T-cell (primary cell): Measurements from ENCODE around the gene ELOVL7. TPM values are rescaled to one million over a fixed set of nuclear protein-coding genes. Genes with fewer than 3 reads are reported as not detected.

ENCODE experiments used
- ATAC-seq, 4 experiments: fragments of 200-7000 bp in 3 of 4; fragments of 150-1000 bp in 1 of 4; cut with Tn5 transposase; replicated peaks in 1 of 4; 1 replicate in 3 of 4; 2 replicates in 1 of 4; pipeline ENCODE4 v1.10.0; 2021; ENCODE audit warnings: moderate library complexity in 3 of 4, mild to moderate bottlenecking in 2 of 4, moderate number of reproducible peaks in 1 of 4
- CTCF ChIA-PET, 2 donors: fragments of 300-600 bp; sonication (Branson Sonifier 250); formaldehyde crosslinking; loops; one replicate each; lab custom pipeline; 2022; ENCODE audit warnings: antibody characterized with exemption in 2 of 2; lab: Charles Lee
- POLR2A ChIA-PET, 2 donors: fragments of 300-600 bp; sonication (Branson Sonifier 250); formaldehyde crosslinking; loops; one replicate each; lab custom pipeline; 2022; ENCODE audit warnings: antibody characterized with exemption in 2 of 2; lab: Charles Lee
- DNase-seq, 35 experiments: peaks; one replicate each; pipeline versions ENCODE4 v3.0.0 to v3.0.0-alpha.2; 2013 to 2023
- H3K27ac ChIP-seq: one replicate; pipeline ENCODE4 v1.5.1; 2013; ENCODE audit warnings: low read length
- H3K27me3 ChIP-seq, 2 experiments: replicated peaks in 1 of 2; 1 replicate in 1 of 2; 2 replicates in 1 of 2; pipeline versions ENCODE4 v1.6.1 to v1.7.0; 2013; ENCODE audit warnings: low read length in 1 of 2, mixed read lengths in 1 of 2; ENCODE audit not compliant: control insufficient read depth in 2 of 2, insufficient read depth in 2 of 2; ENCODE audit errors: extremely low read depth in 1 of 2
- H3K36me3 ChIP-seq, 2 donors: 1 replicate in 1 of 2; 2 replicates in 1 of 2; pipeline versions ENCODE4 v1.6.1 to v1.7.0; 2013; ENCODE audit warnings: low read length in 1 of 2; ENCODE audit not compliant: control insufficient read depth in 2 of 2, insufficient read depth in 1 of 2; ENCODE audit errors: extremely low read depth in 1 of 2
- H3K4me1 ChIP-seq, 2 experiments: 1 replicate in 1 of 2; 2 replicates in 1 of 2; pipeline versions ENCODE4 v1.6.1 to v1.7.0; 2013; ENCODE audit warnings: low read length in 2 of 2, mixed read lengths in 1 of 2; ENCODE audit not compliant: insufficient read depth in 2 of 2, control insufficient read depth in 1 of 2; ENCODE audit errors: extremely low read depth in 1 of 2
- H3K4me3 ChIP-seq, 2 donors: 1 replicate in 1 of 2; 2 replicates in 1 of 2; pipeline versions ENCODE4 v1.5.1 to v1.7.0; 2013; ENCODE audit warnings: mild to moderate bottlenecking in 2 of 2, low read length in 1 of 2, moderate library complexity in 1 of 2; ENCODE audit not compliant: control insufficient read depth in 1 of 2; ENCODE audit errors: extremely low read depth in 1 of 2
- H3K9me3 ChIP-seq: 2 replicates; pipeline ENCODE4 v1.7.0; 2013
- H3K27ac Mint-ChIP-seq, 2 donors: one replicate each; pipeline ENCODE4 v1.8.0; 2020 to 2021; ENCODE audit warnings: mild to moderate bottlenecking in 2 of 2, mixed read lengths in 2 of 2
- H3K27me3 Mint-ChIP-seq, 2 donors: one replicate each; pipeline ENCODE4 v1.8.0; 2021 to 2022; ENCODE audit warnings: mixed read lengths in 2 of 2
- H3K36me3 Mint-ChIP-seq: one replicate; pipeline ENCODE4 v1.8.0; 2021; ENCODE audit warnings: mixed read lengths
- H3K4me1 Mint-ChIP-seq, 3 donors: one replicate each; pipeline ENCODE4 v1.8.0; 2020 to 2022; ENCODE audit warnings: mixed read lengths in 3 of 3, mild to moderate bottlenecking in 1 of 3
- H3K4me3 Mint-ChIP-seq, 3 donors: one replicate each; pipeline ENCODE4 v1.8.0; 2020 to 2022; ENCODE audit warnings: mild to moderate bottlenecking in 3 of 3, mixed read lengths in 3 of 3, moderate library complexity in 3 of 3
- H3K9me3 Mint-ChIP-seq, 3 donors: one replicate each; pipeline ENCODE4 v1.8.0; 2020 to 2022; ENCODE audit warnings: mixed read lengths in 3 of 3
- WGBS: methylation state at CpG from one replicate; pipeline ENCODE4 v1.1.5; 2013; ENCODE audit warnings: missing lambda C conversion rate; ENCODE audit not compliant: insufficient coverage; 5-methylcytosine and 5-hydroxymethylcytosine counted together
- total RNA-seq, 35 experiments: library from RNA in 6 of 35; stranded (reverse) in 6 of 35; fragments of 120-200 nt in 1 of 35; gene quantifications; one replicate each; pipeline versions ENCODE4 v1.2.1 to v1.2.4 and lab custom pipeline; 2013 to 2026

Gene ELOVL7
- total RNA-seq, 5 donors from 2014 or later (not counting 1 experiment from before 2014, with no cell fraction given), result 0.13 to 0.70 (median 0.29) TPM

DNA sequence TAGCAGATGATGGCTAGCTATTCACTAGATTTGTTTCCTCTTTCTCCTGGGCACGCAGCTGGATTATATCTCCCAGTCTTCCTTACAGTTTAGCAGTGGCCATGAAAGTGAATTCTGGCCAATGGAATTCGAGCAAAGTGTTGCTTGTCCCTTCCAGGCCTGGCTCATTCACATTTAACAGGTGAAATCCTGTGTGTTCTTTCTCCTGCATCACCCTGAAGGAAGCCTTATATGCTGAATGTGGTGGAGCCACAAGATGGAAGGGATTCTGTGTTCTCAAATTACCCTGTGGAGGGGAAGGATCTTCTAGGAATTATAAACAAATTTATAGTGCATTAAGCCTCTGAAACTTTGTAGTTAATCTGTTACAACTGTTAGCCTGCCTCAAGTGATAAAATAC is 8.2 kb upstream of the ELOVL7 start:
- Histone ChIP-seq H3K4me3 (no peak overlapping the region), H3K27ac (no peak overlapping the region), H3K36me3 (no peaks in the 10 kb centered on the region), H3K9me3 (no peaks in the 10 kb centered on the region), H3K4me1 (no peaks in the 10 kb centered on the region), H3K27me3 (peaks cover 0 to 4% of the 10 kb centered on the region in 2 experiments)
- ATAC-seq, result no peak
- ChIA-PET POLR2A (no interaction called here), CTCF (no interaction called here)
- WGBS, result 40% methylated on average over 1 of the region's 2 CpGs
- Mint-ChIP-seq H3K4me3 (no peak overlapping the region), H3K9me3 (no peaks in the 10 kb centered on the region), H3K4me1 (no peaks in the 10 kb centered on the region), H3K27ac (no peak overlapping the region), H3K36me3 (no peaks in the 10 kb centered on the region), H3K27me3 (no peaks in the 10 kb centered on the region)
- no peak for DNase-seq

DNA sequence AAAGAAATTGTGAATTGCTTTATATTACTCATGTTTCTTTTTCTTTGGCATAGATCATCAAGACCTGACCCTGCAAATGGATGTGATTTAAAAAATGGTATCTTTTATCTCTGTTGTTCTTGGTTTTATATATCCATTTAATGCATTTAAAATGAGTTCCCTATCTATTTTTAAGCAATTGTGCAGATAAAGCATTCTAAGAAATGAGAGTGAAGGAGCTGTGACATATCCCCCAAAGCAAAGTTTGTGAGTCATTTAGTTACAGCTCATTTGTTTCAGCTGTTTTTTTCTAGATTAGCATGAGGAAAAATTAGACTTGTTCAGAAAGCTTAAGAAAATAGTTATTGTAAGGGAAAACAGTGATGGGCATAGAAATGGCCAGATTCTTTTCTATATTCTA is 7.6 kb upstream of the ELOVL7 start:
- Mint-ChIP-seq H3K36me3 (no peaks in the 10 kb centered on the region), H3K4me1 (no peaks in the 10 kb centered on the region), H3K27ac (no peak overlapping the region), H3K27me3 (peaks cover 2% of the 10 kb centered on the region in 2 donors), H3K4me3 (no peak overlapping the region), H3K9me3 (no peaks in the 10 kb centered on the region)
- ChIA-PET CTCF (no interaction called here), POLR2A (no interaction called here)
- Histone ChIP-seq H3K9me3 (no peaks in the 10 kb centered on the region), H3K27me3 (peaks cover 0 to 4% of the 10 kb centered on the region in 2 experiments), H3K4me1 (no peaks in the 10 kb centered on the region), H3K4me3 (no peak overlapping the region), H3K36me3 (no peaks in the 10 kb centered on the region), H3K27ac (no peak overlapping the region)
- no peak for ATAC-seq
- no peak for DNase-seq

DNA sequence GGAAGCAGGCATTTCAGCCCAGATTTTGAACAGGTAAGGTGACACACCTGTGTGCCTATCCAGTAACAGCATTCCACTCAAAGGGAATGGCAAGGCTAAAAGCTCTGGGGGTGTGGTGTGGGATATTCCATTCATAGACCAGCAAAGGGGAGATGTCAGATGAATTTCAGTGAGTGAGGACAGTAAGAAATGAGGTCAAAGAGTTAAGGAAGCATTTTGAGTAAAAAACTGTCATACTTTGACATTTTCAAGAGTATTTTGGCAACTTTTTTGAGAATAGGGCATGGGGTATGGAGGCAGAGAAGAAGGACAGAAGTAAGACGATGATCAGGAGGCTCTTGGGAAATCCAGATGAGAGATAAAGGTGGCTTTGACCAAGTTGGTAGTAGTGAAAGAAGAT is 2.2 kb upstream of the ELOVL7 start:
- Histone ChIP-seq H3K4me1 (peaks cover 0 to 6% of the 10 kb centered on the region in 2 experiments), H3K4me3 (no peak overlapping the region), H3K9me3 (no peaks in the 10 kb centered on the region), H3K36me3 (no peaks in the 10 kb centered on the region), H3K27ac (no peak overlapping the region), H3K27me3 (peaks cover 2 to 25% of the 10 kb centered on the region in 2 experiments)
- Mint-ChIP-seq H3K27me3 (peaks cover 39 to 43% of the 10 kb centered on the region in 2 donors), H3K27ac (no peak overlapping the region), H3K4me1 (peaks cover 7 to 11% (median 11%) of the 10 kb centered on the region in 3 donors), H3K4me3 (no peak overlapping the region), H3K36me3 (no peaks in the 10 kb centered on the region), H3K9me3 (no peaks in the 10 kb centered on the region)
- CTCF ChIA-PET, result no interaction called here
- POLR2A ChIA-PET, result no interaction called here
- 88% methylated on average over 1 of the region's 1 CpG for WGBS
- DNase-seq (no peak), ATAC-seq (no peak)

DNA sequence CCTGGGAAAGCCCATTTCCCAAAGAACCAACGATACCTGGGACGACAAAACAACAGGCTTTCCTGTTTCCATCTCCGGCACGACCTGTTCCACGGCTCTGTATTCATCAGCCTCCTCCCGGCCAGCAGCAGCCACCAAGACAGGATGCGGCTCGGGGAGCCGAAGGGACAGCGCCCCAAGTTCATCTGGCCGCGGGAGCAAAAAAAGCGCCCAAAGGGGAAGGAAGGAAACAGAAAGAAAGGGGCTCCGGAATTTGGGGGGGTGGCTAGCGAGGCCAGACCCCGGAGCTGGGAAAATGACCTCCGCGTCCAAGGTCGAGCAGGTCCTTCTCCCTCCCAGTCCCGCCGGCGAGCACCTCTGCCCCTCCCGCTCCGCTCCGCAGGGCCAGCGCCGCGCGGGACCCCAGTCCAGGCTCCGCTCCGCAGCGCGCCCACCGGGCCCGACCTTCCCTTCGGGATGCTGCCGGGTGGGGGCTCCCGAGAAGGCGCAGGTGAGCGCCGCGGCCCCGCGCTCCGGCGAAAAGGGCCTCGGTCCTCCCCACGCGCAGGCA is 608 bp downstream of the ELOVL7 start:
- Histone ChIP-seq H3K27ac (no peak overlapping the region), H3K4me3 (peak overlapping the region in 1 of 2 donors; percentile 80), H3K27me3 (peaks cover 2 to 27% of the 10 kb centered on the region in 2 experiments), H3K9me3 (no peaks in the 10 kb centered on the region), H3K4me1 (peaks cover 0 to 6% of the 10 kb centered on the region in 2 experiments), H3K36me3 (no peaks in the 10 kb centered on the region)
- Mint-ChIP-seq H3K4me1 (peaks cover 7 to 11% (median 11%) of the 10 kb centered on the region in 3 donors), H3K36me3 (no peaks in the 10 kb centered on the region), H3K4me3 (peak overlapping the region; percentile 37 to 72 (median 48)), H3K27ac (no peak overlapping the region), H3K27me3 (peaks cover 46 to 48% of the 10 kb centered on the region in 2 donors), H3K9me3 (no peaks in the 10 kb centered on the region)
- no peak for DNase-seq
- WGBS, result 2% methylated on average over 41 of the region's 49 CpGs
- no peak for ATAC-seq
- ChIA-PET CTCF (no interaction called here), POLR2A (interaction anchor here in 1 of 2 donors (0.5 kb wide), 1 partner anchor 85 kb away, joined by 3 read pairs; no protein-coding TSS in a partner anchor)

DNA sequence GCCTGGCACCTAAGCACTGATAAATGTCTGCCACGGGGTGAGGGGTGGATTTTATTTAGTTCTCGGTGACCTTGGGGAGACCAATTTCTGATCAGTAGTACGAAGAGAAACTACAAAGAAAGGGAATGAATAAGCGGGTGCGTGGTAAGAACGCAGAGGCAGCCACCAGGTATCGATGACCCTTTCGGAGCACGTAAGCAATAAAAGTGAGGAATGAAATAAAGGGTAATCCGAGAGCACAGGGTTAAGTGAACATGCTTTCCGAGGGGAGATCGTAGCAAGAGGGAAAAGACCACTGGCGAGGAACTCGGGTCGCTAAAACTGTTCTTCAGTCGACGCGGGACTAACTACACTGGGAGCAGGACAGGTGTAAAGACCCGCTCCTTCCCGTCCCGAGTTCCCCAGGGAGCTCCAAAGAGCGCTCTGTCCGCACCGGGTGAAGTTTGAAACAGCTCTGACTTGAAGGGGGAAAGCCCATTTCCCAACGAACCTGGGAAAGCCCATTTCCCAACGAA is 1.1 kb downstream of the ELOVL7 start:
- H3K9me3 Mint-ChIP-seq, result no peaks in the 10 kb centered on the region
- Histone ChIP-seq H3K9me3 (no peaks in the 10 kb centered on the region), H3K4me1 (peaks cover 0 to 6% of the 10 kb centered on the region in 2 experiments), H3K27ac (no peak overlapping the region), H3K36me3 (no peaks in the 10 kb centered on the region), H3K4me3 (peak overlapping the region in 1 of 2 donors; percentile 80), H3K27me3 (peaks cover 2 to 27% of the 10 kb centered on the region in 2 experiments)
- H3K36me3 Mint-ChIP-seq, result no peaks in the 10 kb centered on the region
- DNase-seq, result no peak
- peak overlapping the region; percentile 37 to 72 (median 48) for H3K4me3 Mint-ChIP-seq
- H3K27ac Mint-ChIP-seq, result no peak overlapping the region
- ATAC-seq, result no peak
- POLR2A ChIA-PET, result interaction anchor here in 1 of 2 donors (0.5 kb wide), 1 partner anchor 84 kb away, joined by 3 read pairs; no protein-coding TSS in a partner anchor
- peaks cover 46 to 48% of the 10 kb centered on the region in 2 donors for H3K27me3 Mint-ChIP-seq
- peaks cover 7 to 11% (median 11%) of the 10 kb centered on the region in 3 donors for H3K4me1 Mint-ChIP-seq
- WGBS, result 36% methylated on average over 25 of the region's 26 CpGs
- CTCF ChIA-PET, result interaction anchor here in 1 of 2 donors (0.9 kb wide), 1 partner anchor 158 kb away, joined by 4 read pairs; no protein-coding TSS in a partner anchor

DNA sequence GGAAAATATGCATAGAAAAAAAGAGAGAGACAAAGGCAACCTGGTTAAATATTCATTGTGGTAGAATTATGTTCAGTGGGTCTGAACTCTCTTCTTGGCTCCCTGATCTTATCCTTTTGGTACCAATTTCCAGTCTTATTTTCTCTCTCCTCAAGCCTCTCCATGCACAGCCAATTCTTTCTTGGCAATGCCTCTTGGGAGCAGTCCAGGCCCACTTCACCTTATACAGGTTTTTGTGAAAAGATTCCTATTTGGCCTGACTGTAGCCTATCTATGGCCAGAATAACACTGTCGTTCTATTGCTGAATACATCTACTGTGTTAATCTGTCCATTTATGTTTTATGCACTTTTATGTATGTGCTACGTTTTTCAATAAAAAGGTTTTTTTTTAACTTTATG is 2.7 kb downstream of the ELOVL7 start:
- no peaks in the 10 kb centered on the region for H3K9me3 ChIP-seq
- POLR2A ChIA-PET, result no interaction called here
- no peak overlapping the region for H3K27ac ChIP-seq
- ATAC-seq (no peak), DNase-seq (no peak)
- Mint-ChIP-seq H3K27me3 (peaks cover 41 to 44% of the 10 kb centered on the region in 2 donors), H3K4me1 (peaks cover 7 to 11% (median 11%) of the 10 kb centered on the region in 3 donors), H3K36me3 (no peaks in the 10 kb centered on the region), H3K27ac (no peak overlapping the region), H3K4me3 (no peak overlapping the region), H3K9me3 (no peaks in the 10 kb centered on the region)
- H3K4me3 ChIP-seq, result no peak overlapping the region
- H3K27me3 ChIP-seq, result peaks cover 2 to 27% of the 10 kb centered on the region in 2 experiments
- H3K4me1 ChIP-seq, result peaks cover 0 to 6% of the 10 kb centered on the region in 2 experiments
- no peaks in the 10 kb centered on the region for H3K36me3 ChIP-seq
- CTCF ChIA-PET, result no interaction called here
- no CpG with 5 or more reads among the region's 2 CpGs for WGBS
